DMS153 treated with DMSO at 0.1 percent for 48 hours (cell line): ENCODE measurements around the gene SYT8.

ENCODE experiments used
- DNase-seq: peaks from one replicate; lab custom pipeline; 2025; ENCODE audit not compliant: unreplicated experiment; lab: John Stamatoyannopoulos, UW

Gene SYT8

DNA sequence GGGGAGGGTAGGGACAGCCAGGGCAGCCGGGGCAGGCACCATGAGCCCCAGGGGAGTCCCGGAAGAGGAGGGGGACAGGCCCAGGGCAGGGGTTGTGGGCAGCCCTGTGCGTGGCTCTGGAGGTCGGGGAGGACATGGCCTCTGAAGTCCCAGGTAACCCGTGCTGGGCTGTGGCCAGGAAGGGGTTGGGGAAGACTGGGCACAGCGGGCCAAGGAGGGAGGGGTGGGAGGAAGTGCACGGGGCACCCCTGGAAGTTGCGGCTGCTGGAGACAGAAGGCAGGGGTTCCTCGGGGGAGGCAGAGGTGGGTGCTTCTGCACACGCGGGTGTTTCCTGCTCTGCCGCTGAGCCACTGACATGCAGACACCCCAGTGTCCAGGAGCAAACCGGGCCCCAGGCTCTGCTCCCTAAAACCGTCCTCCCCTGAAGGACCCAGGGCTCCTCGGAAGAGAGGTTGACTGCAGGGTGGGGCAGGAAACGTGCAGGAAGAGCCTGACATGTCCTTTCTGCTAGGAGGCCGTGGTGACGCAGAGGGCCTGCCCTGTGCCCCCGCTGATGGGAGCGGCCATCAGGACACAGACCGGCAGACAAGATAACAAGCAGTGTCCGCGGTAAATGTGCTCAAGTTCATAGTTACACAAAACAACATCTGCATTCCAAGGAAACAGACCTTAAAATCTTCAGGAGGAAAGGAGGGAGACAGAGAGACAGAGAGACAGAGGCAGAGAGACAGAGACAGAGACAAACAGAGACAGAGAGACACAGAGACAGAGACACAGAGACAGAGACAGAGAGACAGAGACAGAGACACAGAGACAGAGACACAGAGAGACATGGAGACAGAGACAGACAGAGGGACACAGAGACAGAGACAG lies 9.7 kb downstream of the SYT8 start:
- no peak for DNase-seq

DNA sequence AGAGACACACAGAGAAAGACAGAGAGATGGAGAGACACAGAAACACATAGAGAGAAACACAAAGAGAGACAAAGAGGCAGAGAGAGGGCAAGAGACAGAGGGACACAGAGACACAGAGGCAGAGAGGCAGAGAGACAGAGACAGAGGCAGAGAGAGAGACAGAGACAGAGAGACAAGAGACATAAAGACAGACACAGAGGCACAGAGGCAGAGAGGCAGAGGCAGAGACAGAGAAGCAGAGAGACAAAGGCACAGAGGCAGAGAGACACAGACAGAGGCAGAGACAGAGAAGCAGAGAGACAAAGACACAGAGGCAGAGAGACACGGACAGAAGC lies 10.3 kb downstream of the SYT8 start:
- no peak for DNase-seq

DNA sequence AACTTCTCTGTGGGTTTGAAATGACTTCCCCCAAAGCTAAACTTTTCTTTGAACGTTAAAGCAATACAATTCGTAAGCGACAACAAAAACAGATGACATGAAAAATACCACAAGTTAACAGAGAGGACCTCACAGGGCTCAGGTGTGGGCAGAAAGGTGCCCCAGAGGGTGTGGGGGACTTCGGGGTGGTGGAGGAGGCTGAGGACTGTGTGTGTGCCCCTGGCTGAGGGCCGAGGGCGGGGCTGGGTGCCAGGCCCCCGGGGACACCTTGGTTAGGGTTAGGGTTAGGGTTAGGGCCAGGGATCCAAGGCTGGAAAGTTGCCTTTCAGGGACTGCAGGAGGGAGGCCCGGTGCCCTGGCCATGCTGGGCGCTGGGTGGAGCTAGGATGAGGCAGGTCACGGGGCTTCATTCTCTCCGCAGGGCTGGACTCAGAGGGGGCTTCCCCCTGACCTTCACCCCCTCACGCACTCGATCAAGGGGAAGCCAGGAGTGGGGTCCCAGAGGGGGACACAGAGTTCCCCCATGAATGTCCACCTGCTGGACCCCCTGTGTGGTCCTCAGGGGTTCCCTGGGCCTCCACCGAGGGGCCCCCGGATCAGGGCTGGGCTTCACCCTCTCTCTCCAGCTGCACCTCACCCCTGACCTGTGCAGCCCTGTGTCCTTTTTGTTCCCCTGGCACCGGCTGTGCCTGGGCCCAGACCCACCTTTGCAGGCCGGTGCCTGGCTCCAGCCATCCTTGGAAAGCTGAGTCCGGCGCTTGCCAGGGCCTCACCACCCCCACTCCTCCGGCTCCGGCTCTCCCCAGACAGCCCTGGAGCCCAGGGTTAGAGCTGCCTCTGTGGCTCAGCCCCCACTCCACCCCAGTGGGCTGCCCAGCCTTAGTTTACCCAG lies 11.0 kb downstream of the SYT8 start:
- no peak for DNase-seq

GRCh38 chr11:1846453-1846932 lies 11.7 kb downstream of the SYT8 start:
- no peak for DNase-seq

- no peak for DNase-seq
These were observed 12.4 kb downstream of the SYT8 start for GRCh38 chr11:1847006-1847735.

GRCh38 chr11:1847926-1848639 lies 13.3 kb downstream of the SYT8 start:
- no peak for DNase-seq

DNA sequence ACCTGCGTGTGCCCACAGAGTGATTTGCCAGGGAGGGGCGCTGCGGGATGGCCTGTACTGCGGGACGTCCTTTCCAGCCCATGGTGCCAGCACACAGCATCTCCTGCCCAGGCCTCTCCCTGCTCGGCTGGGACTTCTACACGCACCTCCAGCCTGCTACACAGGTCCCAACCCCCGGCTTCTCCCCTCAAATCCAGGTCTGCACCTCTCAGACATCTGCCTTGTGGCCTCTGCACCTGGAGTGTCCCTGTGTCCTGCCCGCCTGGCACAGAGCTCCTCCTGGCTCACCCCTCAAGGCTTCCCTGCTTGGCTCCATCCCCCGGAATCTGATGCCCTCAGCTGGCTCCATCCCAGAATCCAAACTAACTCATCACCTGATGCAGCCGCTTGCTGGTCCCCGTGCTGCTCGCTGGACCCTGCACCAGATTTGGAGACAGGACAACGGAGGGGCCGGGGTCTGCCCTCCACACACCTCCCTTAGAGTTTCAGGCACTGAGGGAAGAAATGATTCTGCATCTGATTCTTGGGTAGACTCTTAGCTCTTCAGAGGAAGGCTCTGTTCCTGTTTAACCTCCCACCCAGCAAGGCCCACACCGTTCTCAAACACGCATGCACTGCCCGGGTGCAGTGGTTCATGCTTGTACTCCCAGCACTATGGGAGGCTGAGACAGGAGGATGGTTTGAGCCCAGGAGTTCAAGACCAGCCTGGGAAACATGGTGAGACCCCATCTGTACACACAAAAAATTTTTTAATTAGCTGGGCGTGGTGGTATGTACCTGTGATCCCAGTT lies 14.0 kb downstream of the SYT8 start:
- DNase-seq, result no peak

DNA sequence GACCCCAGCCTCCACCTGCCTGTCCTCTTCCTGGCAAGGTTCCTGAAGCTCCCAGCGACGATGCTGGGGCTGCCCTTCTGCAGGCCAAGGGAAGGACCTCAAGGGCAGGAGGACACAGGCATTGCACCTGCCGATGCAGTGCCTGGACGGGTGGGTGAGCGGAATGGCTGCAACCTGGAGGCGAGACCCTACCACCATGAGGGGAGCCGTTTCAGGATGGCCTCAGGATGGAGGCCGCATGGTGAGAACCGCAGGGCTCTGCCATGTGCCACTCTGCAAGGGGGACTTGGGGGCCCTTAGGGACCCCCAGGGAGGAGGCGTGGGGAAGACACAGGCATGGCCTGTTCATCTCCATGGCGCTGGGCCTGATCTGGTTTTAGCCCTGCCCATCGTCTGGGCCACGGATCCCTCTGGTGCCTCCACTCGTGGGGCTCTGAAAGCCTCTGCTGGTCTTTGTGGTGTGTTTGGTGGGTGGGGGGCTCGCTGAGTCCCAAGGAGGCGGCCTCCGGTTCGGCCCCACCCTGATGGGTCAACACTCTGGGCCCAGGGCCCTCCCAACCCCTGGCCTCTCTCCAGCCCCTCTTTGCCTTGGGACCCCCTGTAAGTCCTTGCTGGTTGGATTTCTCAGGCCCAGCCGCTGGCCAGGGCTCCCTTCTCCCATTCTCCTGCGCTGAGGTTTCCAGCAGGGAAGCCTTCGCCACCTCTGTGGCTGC lies 16.8 kb downstream of the SYT8 start:
- no peak for DNase-seq

DNA sequence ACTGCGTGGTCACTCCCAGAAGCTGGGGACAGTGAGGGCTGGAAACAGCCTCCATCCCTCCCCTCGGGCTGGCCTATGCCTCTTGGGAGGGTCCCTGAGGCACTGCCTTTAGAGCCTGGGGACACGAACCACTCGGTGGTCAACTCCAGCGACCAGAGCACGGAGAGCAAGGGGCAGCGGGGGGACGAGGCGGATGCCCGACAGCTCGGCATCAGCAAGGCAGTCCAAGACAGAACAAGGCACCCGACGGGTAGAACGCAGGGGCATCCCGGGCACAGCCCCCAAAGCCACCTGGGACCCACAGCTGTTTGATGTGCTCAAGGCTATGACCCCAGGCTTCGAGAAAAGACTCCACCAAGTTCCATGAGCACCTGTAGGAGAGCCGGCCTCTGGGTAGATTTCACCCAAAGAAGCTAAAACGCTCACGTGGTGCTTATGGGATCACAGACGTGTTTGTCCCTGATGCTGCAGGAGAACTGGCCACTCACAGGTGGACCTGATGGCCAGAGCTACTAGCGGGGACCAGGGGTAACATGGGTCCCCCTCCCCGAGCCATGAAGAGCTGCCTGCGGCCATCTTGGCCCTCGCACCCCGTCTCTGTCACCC lies 17.6 kb downstream of the SYT8 start:
- DNase-seq, result no peak

DNA sequence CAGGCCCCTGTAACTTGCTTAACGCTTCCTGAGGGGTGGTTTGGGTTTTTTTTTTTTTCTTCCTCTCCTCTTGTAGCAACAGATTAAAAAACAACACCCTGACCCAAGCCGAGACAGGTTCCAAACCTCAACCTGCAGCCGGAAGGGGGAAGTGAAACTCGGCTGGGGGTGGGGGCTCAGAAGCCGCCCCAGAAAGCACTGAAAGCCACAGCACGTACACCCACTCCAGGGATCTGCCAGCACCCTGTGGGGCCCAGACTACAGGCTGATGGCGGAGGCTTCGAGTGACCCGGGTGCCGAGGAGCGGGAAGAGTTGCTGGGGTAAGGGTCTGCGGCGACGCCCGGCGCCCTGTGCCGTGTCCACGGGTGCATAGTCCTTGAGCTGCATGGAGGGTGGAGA lies 18.1 kb downstream of the SYT8 start, which contains the start of gene LSP1:
LSP1 (plus strand) TSS at position 208 of the 400 bp plus-strand sequence; CDS start at position 269, 61 bp downstream.
- DNase-seq, result no peak

DNA sequence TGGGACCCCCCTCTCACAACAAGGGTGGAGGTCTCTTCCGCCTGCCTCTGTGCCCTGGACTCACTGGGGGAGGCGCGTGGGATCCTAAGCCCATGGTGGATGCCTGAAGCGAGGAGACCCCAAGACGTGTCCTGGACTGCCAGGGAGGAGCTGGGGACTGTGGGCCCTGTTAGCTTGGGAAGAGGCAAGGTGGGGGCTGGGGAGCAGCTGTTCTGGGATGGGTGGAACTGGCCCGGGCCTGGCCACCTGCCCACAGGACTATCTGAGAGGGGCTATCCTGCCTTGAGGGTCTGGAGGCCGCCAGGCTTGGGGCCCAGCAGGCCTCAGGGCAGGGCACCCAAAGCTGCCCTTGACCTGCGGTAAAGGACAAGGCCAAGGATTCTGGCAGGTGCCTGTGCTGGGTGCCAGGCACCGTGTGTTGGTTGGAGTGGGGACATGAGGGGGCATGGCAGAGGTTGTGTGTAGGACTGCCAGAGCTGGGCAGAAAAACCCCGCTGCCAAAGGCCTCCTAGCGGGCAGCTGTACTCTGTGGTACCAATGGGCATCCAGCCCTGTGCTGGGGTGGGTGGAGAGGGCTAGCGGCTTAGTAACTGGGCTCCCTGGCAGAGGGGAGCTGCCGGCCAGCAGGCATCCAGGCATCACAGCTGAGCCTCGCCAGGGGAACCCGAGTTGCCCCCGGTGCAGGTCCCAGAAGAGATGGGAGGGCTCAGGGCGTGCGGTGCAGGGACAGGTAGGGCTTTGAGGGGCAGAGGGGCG lies 18.8 kb downstream of the SYT8 start:
- no peak for DNase-seq

DNA sequence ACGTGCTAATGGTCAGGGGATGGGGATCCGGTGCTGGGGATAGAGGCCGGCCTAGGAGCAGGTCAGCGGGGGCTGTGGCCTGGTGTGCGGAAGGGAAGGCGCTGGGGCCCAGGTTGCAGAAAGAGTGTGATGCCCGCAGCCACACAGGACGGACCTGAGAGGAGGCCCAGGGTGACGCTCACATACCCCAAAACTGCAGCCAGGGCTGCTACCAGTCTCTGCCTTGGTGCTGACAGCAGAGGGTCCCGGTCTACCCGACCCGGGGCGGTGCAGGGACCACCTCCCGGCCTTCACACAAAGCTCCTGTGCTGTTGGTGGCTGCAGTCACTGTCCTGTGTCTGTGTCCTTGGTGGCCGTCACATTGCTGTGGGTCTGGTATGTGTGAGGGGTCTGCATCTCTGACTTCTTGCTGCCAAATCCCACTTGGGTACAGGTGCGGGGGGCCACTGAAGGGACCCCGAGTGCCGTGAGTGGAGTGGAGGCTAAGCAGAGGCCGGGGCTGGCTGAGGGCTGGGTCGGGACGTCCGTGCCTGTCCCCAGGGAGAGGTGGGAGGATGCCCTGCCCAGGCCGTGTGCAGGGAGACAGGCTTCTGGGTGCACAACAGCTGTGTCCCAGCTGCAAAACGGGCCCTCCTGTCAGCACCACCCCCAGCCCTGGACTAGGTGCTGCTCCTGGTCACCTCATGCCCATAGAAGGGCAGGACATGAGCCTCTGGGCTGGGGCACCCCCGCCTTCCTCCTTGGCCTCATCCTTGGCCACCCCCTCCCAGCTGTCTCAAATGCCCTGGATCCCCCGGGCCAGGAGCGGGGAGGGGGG lies 19.6 kb downstream of the SYT8 start:
- DNase-seq, result no peak

DNA sequence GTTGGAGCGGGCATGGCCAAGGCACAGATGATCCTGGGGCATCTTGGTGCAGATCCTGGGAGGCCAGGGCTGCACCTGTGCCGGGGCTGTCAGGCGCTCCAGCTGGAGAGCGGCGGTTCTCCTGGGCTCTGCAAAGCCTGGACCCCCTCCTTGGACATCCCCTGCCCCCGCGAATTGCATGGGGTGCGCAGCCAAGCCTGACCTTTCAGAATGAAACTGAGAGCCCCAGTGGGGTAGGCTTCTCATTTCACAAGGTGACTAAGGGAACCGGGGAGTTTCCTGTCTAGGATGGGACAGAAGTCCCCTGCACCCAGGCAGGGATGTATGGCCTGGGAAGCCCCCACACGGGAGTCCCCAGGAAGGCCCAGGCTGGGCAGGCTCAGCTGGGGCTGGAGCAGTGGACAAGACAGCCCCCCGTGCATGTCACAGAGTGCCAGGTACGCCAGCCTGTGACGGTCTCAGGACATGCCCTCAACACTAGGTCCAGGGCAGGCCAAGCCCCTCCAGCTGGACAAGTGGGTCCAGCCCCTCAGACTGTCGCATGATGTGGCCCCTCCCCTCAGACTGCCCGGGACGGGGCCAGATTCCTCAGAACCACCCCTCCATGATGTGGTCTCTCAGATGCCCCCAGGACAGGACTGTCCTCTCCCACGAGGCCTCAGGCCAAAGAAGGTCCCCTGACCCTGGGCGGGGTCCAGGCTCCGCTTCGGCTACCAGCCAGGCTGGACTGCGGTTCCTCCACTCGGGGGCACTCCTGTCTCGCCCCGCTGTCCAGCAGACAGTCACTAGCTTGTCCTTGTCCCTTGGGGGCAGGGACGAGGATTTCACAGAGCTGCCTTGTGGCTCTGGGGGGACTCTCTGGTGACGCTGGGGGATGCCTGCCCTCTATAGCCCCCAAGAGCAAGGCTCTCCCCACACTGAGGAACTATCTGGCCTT lies 20.4 kb downstream of the SYT8 start:
- no peak for DNase-seq

- no peak for DNase-seq
These were observed 21.1 kb downstream of the SYT8 start for GRCh38 chr11:1855886-1856265.

DNA sequence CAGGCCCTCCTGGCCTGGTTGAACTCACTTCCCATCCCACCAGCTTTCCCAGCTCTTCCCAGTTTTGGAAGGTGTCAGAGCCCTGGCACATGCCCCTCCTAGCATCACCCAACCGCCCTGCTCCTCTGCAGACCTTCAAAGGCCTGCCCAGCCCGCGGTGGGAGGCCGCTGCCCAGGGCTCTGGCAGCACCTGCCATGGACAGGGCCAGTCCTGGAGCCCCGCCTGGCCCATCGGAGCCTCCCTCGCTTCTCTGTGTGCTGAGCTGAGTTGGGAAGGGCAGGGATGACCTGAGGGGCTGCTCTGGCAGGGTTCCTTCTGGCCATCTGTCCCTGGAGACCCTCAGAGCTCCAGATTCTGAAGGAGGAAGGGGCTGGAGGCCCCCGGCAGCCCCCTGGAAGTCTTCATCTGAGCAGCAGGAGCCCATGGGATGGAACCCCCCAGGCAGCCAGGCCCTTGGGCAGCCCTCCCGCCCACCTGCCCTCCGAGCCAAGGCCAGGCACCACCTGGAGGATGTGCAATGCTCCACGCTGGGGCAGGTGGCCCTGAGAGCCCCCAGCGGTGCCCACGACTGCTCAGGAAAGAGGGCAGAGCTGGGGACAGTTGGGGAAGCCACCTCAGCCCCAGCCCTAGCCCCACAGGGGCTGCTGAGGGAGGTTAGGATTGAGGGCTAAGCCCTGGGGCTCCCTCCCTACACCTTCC lies 21.7 kb downstream of the SYT8 start:
- no peak for DNase-seq

DNA sequence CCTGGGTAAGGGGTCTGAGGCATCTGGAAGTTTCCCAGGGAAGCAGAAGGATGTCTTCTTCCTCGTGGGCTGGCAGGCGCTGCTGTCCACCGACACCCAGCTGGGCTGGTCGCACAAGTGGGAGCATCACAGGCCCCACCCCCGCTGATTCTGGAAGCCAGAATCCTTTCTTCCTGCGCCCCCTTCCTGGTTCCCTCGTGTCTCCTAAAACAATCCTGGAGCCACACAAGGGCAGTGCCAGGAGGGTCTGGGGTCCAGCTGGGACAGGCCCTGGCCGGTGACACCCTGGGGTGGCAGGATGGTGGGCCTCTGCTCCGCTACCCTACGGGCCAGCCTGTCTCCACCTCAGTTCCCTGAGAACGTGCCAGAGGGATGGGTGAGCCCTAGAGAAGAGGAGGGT lies 22.3 kb downstream of the SYT8 start:
- no peak for DNase-seq
